IPS-18c (cell line): ENCODE data around the gene SLAMF1.
"Not testable (repeated sequence)": the region's sequence is repeated elsewhere in the genome, so short reads cannot be mapped to it uniquely, and the experiment has no call there.

ENCODE experiments used
- H3K4me3 ChIP-seq: 2 replicates; pipeline ENCODE4 v1.7.0; 2013; ENCODE audit warnings: low read depth, mild to moderate bottlenecking, low read length, moderate library complexity; ENCODE audit not compliant: insufficient read depth
- H3K9me3 ChIP-seq: one replicate; pipeline ENCODE4 v1.6.1; 2013; ENCODE audit warnings: mild to moderate bottlenecking, low read length, moderate library complexity; ENCODE audit not compliant: control insufficient read depth, insufficient read depth

Gene SLAMF1, protein sequence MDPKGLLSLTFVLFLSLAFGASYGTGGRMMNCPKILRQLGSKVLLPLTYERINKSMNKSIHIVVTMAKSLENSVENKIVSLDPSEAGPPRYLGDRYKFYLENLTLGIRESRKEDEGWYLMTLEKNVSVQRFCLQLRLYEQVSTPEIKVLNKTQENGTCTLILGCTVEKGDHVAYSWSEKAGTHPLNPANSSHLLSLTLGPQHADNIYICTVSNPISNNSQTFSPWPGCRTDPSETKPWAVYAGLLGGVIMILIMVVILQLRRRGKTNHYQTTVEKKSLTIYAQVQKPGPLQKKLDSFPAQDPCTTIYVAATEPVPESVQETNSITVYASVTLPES

DNA sequence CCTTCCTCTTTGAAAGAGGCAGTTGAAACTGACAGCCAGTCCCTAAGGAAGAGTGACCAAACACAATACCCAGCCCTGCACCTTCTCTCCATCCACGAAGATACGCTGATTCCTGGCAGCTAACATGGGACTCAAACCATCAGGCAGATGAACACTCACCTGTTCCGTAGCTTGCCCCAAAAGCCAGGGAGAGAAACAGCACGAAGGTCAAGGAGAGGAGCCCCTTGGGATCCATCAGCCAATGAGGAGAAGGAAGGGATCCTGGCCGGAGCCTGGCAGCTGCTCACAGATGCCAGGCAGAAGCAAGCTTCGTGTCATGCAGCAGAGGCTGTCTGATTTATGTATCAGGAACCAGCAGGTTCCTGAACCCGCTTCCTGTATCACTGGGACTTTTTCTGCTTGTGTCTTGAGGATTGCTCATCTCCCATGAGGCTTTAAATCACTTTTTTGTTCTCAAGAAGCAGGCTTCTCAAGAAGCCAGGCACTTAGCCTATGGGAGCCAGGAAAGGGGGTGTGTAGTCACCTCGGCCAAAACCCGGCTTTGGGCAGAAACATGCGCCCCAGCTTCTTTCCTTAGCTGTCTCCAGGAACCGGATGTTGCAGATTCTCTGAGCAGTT lies at the start of gene SLAMF1:
Gene SLAMF1, minus strand, starts transcription at position 334 of the 618 bp plus-strand sequence. Its CDS starts 99 bp downstream, at position 235.
- Histone ChIP-seq H3K9me3 (no peaks in the 10 kb centered on the region), H3K4me3 (no peak within 1 kb of the TSS)

DNA sequence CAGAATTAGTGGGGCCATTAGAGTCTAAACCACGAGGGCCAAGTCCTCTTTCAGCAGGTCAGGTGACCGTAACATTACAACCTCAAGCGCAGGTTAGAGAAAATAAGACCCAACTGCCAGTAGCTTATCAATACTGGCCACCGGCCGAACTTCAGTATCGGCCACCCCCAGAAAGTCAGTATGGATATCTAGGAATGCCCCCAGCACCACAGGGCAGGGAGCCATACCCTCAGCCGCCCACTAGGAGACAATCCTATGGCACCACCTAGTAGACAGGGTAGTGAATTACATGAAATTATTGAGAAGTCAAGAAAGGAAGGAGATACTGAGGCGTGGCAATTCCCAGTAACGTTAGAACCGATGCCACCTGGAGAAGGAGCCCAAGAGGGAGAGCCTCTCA lies 45.5 kb upstream of the SLAMF1 start:
- not testable (repeated sequence) for H3K4me3 ChIP-seq

DNA sequence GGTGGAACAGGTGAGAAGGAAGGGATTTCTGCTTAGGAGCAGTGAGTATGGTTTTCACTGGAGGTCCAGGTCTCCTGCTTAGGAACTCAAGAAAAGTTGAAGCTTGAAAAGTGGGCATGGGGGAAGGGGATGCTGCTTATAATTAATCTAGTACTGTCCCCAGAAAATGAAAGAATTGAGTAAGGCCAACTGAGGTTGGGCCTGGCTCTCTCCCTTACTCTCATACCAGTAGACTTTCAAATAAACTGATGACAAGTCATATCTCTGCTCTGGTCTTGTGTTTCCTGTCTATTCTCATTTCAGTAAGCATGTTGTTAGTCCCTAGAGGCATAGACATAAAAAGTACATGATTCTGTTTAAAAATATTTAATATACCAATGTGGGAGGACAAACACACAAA lies 38.4 kb upstream of the SLAMF1 start:
- Histone ChIP-seq H3K4me3 (no peak overlapping the region), H3K9me3 (no peaks in the 10 kb centered on the region)

More for the DNA sequence above, 45.5 kb upstream of the SLAMF1 start:
- not testable (repeated sequence) for H3K9me3 ChIP-seq

DNA sequence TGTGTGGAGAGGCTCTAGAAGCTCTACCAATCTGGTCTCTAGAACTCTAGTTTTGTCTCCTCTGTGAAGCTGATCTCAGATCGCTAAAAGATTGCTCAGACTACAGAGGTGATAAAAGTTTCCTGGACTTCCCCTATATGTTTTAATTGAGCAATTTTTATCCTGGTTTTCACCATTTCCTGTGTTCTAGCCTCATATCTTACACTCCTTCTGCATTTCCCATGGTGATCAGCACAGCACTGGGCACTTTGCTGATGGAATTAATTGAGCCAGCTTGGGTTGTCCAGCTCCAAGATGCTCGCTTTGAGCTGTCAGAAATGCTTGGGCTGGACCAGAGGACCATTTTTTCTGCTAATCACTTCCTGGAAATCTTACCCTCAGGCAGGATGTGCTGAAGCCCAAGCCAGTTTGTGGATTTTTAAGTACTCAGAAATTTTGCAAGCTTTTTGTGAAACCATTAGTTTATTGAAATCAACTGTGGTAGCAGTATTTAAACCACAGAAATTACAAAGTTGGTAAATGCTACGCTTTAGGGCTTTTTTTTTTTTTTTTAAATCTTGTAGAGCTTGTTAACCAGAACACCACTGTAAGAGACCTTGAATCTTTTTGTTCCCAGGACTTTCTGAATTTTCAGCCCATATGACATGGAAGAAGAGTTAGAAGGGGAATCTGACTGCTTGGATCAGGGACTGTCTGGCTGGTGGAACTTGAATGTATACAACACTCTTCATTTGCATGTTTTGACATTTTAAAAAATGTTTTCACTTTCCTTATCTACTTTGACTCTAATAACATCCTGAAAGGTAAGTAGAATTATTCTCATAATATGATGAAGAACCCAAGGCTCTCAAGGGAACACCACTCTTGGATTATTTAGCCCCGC lies 36.4 kb upstream of the SLAMF1 start:
- Histone ChIP-seq H3K9me3 (no peaks in the 10 kb centered on the region), H3K4me3 (no peak overlapping the region)

DNA sequence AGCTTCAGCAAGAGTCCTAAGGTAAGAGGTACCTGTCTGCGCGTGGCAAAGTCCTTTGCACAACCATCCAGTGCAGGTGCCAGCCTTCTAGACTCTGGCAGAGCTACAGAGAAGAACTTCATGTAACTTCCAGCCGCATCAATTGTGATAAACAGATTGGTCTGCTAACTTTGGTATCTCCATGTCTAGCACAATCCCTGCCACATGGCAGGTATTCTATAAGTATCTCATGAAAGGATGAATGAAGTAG lies 35.0 kb upstream of the SLAMF1 start:
- no peak overlapping the region for H3K4me3 ChIP-seq
- no peaks in the 10 kb centered on the region for H3K9me3 ChIP-seq

DNA sequence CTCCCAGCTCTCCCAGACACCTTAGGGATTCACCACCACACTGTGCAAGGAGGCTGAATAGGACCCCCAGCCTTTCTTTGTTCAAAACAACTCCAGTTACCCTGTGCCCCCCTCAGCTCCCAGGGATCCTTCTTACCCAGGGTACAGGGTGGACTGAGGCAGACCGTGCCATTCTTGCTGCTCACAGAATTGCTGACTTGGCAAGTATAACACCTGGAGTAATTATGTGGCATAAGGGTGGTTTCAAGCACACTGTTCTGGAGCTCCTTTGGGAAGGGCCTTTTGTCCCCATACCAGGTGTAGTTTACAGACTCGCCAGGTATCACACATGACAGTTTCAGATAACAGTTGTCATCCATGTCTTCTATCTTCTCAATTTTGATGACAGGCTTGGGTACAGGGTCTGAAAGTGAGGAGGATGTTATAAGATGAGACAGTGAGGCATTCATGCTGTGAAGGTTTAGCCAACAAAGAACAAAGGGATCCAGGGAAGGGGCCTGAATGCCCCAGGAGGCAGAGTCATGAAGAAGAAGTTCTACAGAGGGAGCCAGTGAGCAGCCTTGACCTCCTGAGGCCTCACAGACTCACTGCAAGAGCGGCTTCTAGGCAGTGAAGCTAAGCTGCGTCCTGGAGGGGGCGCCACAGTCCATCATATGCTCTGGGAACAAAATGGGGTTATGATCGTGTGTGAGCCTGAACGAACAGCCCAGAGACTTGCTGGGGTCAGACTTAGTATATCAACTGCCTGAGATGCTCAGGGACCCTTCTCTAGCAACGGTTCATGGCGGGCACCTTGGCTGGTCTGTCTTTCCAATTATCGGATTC lies 34.4 kb upstream of the SLAMF1 start:
- Histone ChIP-seq H3K9me3 (no peaks in the 10 kb centered on the region), H3K4me3 (no peak overlapping the region)

DNA sequence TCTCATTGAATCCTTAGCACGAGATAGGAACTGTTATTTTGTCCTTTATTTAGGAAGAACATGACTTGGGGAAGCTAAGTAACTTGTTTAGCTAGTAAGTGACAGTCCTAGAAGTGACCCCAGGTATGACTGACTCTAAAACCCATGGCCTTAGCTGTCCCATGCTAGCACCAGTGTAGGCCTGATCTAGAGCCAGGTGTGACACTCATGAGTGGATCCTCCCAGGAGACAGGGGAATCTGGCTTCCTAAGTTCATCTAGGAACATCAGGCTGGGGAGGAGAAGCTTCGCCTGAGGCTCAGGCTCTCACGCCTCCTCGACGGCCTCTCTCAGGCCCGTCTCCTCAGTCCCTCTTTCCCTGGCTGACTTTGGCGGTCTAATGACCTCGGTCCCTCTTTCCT lies 33.6 kb upstream of the SLAMF1 start:
- H3K9me3 ChIP-seq, result no peaks in the 10 kb centered on the region
- H3K4me3 ChIP-seq, result no peak overlapping the region

DNA sequence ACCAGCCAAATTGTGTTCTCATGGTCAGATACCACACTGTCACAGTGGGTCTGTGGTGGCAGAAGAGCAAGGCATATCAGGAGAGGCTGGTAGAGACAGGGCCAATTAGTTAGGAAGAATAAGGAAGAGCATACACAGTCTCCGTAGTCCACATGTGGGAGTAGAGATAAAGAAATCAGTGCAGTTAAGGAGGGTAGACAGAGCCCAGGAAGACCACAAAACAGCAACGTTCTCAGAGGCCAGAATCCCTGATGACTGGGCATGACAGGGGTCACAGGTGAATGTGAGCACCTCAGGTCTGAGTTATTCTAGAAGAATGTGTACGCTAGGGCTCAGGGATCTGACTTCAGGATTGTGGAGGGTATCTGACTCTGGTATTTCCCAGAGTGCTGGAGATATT lies 33.0 kb upstream of the SLAMF1 start:
- Histone ChIP-seq H3K9me3 (no peaks in the 10 kb centered on the region), H3K4me3 (no peak overlapping the region)

DNA sequence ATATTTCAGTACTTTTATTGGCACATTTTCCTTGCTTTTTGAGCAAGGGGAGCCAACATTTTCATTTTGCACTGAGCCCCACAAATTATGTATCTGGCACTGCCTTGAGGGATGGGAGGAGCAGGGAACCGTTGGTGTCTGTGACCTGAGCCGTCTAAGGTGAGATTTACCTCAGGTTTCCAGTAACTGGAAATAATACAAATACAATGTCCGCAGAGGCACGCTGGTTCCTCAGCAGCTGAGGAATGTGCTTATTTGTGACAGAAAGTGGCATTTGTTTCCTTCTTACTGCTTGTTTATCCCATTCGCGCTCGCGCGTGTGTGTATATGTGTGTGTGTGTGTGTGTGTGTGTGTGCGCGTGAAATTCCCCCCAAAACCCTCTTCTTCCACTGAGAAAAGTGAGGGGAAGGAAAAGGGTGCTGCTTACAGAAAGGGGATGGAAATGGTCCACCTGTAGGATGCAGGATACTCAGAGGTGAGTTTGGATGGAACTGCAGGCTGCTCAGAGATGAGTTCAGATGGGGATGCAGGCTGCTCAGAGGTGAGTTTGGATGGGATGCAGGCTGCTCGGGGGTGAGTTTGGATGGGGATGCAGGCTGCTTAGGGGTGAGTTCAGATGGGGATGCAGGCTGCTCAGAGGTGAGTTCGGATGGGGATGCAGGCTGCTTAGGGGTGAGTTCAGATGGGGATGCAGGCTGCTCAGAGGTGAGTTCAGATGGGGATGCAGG lies 30.2 kb upstream of the SLAMF1 start:
- no peaks in the 10 kb centered on the region for H3K9me3 ChIP-seq
- H3K4me3 ChIP-seq, result no peak overlapping the region

DNA sequence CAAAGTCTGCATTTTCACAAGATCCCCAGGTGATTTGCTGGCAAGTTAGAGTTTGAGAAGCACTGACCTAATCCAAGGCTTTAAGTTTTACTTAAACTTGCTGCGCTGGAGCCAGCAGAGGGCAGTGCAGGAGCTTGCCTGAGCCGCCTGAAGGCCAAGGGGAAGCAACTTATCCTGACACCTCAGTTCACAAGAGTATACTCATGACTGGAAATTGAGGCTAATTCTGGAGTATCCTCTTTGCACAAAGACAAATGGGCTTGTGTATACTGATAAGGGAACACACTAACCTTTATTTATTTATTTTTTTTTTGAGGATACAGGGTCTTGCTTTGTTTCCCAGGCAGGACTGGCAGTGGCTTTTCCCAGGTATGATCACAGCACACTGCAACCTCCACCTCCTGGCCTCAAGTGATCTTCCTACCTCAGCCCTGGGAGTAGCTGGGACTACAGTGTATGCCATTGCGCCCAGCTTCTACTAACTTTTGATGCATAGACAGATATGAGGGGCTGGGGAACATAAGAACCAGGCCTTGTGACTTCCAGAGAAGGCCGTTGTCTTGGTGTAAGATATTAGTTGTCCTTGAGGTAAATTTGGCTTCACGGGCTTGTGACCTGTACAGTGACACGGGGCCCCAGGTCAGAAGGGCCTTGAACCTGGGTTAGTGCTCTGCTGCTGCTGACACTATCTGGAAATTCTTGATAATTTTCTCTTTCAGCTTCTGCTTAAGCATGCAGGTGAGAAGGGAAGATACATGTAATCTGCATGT lies 29.0 kb upstream of the SLAMF1 start:
- H3K4me3 ChIP-seq, result no peak overlapping the region

DNA sequence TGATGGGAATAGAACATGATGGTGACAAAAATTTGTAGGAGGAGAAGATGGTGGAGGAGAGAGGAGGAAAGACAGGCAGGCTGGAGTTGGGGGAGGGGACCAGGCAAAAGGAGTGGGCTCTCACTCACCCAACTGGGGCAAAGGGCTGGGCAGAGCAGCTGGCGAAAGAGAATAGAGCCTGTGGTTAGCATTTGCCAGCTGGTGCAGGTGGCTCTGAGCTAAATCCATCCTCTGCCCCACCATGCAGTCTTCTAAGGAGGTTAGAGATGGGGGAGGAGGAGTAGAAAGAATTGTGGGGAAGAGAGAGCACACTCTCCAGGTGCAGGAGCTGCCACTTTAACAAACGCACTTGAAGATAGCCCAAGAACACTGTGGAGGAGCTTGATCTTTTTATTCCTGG lies 27.6 kb upstream of the SLAMF1 start:
- Histone ChIP-seq H3K4me3 (no peak overlapping the region), H3K9me3 (no peaks in the 10 kb centered on the region)

More for the DNA sequence above, 29.0 kb upstream of the SLAMF1 start:
- no peaks in the 10 kb centered on the region for H3K9me3 ChIP-seq

DNA sequence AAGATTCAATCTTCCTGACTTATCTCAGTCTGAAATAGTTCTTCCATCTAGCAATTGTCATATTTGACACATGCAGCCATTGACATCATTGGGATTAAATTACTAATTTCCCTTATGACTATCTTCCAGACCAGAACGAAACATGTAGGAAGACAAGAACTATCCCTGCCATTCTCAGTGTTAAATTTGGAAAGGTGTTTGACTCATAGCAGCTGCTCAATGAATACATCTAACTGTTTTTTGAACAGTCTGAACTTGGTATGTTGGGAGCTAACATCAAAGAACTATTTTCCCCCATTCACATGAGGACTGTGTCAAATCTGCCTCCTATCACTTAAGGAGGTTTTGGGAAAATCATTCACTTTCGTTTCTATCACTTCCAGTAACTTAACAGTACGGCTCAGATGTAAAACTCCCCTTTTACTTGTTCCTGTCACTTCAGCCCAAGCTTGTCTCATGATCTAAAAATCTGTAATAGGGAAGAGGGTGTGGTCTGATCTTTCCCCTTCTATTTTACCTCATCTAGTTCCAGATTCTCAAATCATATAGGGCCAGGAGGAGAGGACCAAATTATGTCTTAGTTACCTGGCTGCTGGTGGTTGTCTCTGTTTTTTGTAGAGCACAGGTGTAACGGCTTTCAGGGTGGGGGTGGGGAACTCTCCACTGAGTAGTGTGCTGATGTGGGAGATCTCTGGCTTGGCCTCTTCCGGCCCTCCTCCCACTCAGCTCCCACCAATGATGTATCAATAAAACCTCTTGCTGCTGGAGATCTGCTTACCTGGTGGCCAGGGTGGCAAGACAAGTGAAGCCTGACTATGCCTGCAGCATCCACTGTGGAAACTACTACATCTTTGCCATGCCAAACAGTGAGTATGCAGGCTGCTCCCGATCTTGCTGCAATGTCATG lies 26.2 kb upstream of the SLAMF1 start:
- no peaks in the 10 kb centered on the region for H3K9me3 ChIP-seq
- H3K4me3 ChIP-seq, result no peak overlapping the region

DNA sequence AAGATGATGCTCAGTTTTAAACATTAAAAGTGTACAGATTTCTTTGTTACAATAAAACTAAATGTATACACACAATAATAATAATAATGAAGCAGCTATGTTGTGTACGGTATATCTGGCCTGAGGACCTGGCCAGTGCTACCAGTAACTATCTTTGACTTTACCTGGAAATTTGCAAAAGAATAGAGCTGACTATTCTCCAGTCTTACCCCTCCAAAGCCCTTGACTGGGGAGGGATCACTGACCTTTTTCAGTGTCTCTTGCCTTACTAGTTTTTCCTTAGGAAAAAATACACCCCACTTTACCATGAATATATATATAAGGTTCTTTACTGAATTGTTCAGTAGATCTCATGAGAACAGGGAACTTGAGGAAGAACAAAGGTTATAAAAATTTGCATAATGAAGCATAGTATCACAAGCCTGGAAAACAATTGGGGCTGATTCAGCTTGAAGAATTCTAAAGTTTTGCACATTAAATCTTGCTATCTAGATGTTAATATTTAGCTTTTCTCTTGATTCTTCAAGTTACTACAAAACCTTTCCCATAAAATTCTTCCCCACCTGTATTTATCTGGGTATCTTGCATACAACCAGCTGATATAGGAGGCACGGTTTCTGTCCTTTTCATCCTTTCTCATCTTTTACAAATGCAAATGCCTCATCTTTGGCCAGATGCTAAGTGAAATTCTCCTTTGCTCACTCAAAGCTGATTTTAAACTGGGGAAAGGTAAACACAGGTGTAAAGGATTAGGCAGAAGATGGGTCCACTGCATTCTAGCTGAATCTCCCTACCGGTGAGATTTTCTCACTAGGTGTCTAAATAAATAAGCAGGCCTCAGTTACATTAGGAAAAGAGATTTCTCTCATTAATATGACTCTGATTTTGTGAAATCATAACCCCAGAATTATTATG lies 25.0 kb upstream of the SLAMF1 start:
- H3K9me3 ChIP-seq, result no peaks in the 10 kb centered on the region
- H3K4me3 ChIP-seq, result no peak overlapping the region

DNA sequence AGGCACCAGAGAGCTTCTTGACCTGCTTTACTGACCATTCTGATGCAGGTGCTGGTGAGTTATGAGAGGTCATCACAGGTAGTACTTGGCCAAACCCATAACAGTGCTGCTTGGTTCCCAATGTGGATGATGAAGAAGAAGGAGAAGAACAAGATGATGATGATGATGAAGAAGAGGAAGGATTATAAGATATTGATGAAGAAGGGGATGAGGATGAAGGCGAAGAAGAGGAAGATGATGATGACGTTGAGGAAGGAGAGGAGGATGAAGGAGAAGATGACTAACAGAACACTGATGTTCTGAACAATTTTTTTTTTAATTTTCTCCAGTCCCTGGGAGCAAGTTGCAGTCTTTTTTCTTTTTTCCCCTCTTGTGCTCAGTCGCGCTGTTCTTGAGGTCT lies 23.9 kb upstream of the SLAMF1 start:
- H3K4me3 ChIP-seq, result no peak overlapping the region
- no peaks in the 10 kb centered on the region for H3K9me3 ChIP-seq
